ENCODE measurements around the gene SH2B3.

Gene SH2B3

GRCh38 chr12:111429828-111430432 is 24.2 kb downstream of the SH2B3 start:
- DNase-seq, result no peak

- DNase-seq, result no peak
Measured at GRCh38 chr12:111430433-111431353, 25.0 kb downstream of the SH2B3 start.

- no peak for DNase-seq
Measured at GRCh38 chr12:111431772-111432171, 26.0 kb downstream of the SH2B3 start.

GRCh38 chr12:111434049-111434448 is 28.3 kb downstream of the SH2B3 start:
- DNase-seq, result no peak

GRCh38 chr12:111434680-111435338 is 29.1 kb downstream of the SH2B3 start:
- peak; percentile 25 for DNase-seq

GRCh38 chr12:111435661-111436201 is 30.0 kb downstream of the SH2B3 start:
- DNase-seq, result no peak

- no peak for DNase-seq
Measured at GRCh38 chr12:111436266-111436665, 30.5 kb downstream of the SH2B3 start.

- no peak for DNase-seq
Measured at GRCh38 chr12:111436811-111437210, 31.1 kb downstream of the SH2B3 start.

GRCh38 chr12:111437816-111438454 is 32.2 kb downstream of the SH2B3 start:
- DNase-seq, result no peak

- peak; percentile 25 for DNase-seq
Measured at GRCh38 chr12:111438481-111438880, 32.8 kb downstream of the SH2B3 start.

- DNase-seq, result no peak
Measured at GRCh38 chr12:111439657-111440151, 34.0 kb downstream of the SH2B3 start.

GRCh38 chr12:111440152-111440551 is 34.4 kb downstream of the SH2B3 start:
- DNase-seq, result no peak

- DNase-seq, result no peak
Measured at GRCh38 chr12:111440631-111441030, 34.9 kb downstream of the SH2B3 start.

GRCh38 chr12:111441107-111441928 is 35.6 kb downstream of the SH2B3 start:
- no peak for DNase-seq

- no peak for DNase-seq
Measured at GRCh38 chr12:111442301-111443045, 36.8 kb downstream of the SH2B3 start.

GRCh38 chr12:111443086-111443485 is 37.4 kb downstream of the SH2B3 start:
- no peak for DNase-seq

- no peak for DNase-seq
Measured at GRCh38 chr12:111443586-111443985, 37.9 kb downstream of the SH2B3 start.

- no peak for DNase-seq
Measured at GRCh38 chr12:111444314-111444924, 38.7 kb downstream of the SH2B3 start.

- DNase-seq, result no peak
Measured at GRCh38 chr12:111444925-111445725, 39.4 kb downstream of the SH2B3 start.

Measured in NCI-H510A (cell line).